Uterus (tissue), 2 donors: Measurements from ENCODE around the gene CA14.
A peak's percentile ranks its signal among the peaks of the same experiment; 100 is the strongest.

Experiments used
- POLR2A ChIP-seq, 2 donors: fragments of 450-650 bp; IDR thresholded peaks; one replicate each; pipeline ENCODE4 v1.6.1; 2016; ENCODE audit warnings: antibody characterized with exemption in 2 of 2, mild to moderate bottlenecking in 1 of 2, moderate library complexity in 1 of 2
- TF ChIP-seq, protein P1 (sequence below), 4 experiments: fragments of 200-600 bp in 2 of 4; fragments of 450-650 bp in 2 of 4; sonication (generic) in 2 of 4; IDR thresholded peaks; one replicate each; pipeline ENCODE4 v1.5.1; 2016 to 2019; ENCODE audit warnings: antibody characterized with exemption in 4 of 4, mild to moderate bottlenecking in 2 of 4, moderate library complexity in 1 of 4

DNA sequence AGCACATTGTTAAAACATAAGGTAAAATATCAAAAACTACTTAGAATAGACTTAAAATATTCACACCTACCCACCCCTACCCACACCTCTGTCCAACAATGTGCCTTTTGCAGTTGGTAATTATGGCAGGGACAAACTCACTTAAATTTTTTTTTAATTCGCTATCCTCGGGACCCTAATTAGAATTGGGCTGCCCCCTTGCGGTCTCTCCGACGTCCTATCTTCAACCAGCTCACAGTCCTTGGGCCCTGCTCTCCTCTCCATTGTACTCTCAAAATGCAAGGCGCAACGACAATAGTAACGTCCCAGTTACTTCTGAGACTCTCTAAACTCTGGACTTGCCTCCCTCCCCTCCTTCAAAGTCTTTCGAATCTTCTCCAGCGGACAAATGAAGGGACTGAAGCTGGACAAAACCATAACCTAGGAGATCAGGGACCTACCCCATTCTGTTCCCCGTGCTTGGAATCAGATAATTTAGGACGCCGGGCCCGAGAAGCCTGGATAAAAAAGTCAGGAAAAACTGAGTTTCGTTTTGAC, 23.7 kb downstream of the CA14 start:
- TF ChIP-seq, protein P1, sequence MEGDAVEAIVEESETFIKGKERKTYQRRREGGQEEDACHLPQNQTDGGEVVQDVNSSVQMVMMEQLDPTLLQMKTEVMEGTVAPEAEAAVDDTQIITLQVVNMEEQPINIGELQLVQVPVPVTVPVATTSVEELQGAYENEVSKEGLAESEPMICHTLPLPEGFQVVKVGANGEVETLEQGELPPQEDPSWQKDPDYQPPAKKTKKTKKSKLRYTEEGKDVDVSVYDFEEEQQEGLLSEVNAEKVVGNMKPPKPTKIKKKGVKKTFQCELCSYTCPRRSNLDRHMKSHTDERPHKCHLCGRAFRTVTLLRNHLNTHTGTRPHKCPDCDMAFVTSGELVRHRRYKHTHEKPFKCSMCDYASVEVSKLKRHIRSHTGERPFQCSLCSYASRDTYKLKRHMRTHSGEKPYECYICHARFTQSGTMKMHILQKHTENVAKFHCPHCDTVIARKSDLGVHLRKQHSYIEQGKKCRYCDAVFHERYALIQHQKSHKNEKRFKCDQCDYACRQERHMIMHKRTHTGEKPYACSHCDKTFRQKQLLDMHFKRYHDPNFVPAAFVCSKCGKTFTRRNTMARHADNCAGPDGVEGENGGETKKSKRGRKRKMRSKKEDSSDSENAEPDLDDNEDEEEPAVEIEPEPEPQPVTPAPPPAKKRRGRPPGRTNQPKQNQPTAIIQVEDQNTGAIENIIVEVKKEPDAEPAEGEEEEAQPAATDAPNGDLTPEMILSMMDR (IDR thresholded peaks at IDR 0.05) = peak; percentile 65 to 74 (median 72)
- no peak for TF ChIP-seq POLR2A (IDR thresholded peaks at IDR 0.05)
